ENCODE measurements around the gene GLRA1.

The GLRA1 gene

DNA sequence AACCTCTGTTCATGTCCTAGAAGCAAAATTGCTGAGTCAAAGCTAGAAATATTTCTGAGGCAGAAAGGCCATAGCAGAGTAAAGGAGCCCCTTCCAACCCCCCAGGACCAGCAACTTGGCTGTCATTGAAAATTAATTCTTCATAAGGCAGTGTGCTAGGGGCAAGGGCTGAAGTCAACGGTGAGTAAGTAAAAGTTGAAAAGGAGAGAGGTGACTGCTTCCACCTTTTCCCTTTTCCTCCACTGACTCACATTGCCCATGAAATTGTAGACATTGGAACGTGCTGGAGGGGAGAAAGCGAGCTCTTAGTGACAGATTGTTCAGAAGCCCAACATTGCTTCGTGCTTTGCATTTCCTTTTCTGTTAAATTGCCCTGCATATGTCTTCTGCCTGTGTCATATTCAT is 19.1 kb downstream of the GLRA1 start:
- TF ChIP-seq, protein P1, sequence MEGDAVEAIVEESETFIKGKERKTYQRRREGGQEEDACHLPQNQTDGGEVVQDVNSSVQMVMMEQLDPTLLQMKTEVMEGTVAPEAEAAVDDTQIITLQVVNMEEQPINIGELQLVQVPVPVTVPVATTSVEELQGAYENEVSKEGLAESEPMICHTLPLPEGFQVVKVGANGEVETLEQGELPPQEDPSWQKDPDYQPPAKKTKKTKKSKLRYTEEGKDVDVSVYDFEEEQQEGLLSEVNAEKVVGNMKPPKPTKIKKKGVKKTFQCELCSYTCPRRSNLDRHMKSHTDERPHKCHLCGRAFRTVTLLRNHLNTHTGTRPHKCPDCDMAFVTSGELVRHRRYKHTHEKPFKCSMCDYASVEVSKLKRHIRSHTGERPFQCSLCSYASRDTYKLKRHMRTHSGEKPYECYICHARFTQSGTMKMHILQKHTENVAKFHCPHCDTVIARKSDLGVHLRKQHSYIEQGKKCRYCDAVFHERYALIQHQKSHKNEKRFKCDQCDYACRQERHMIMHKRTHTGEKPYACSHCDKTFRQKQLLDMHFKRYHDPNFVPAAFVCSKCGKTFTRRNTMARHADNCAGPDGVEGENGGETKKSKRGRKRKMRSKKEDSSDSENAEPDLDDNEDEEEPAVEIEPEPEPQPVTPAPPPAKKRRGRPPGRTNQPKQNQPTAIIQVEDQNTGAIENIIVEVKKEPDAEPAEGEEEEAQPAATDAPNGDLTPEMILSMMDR (IDR thresholded peaks at IDR 0.05; ENCODE audit: low read depth, low read length): no peak
- DNase-seq (ENCODE audit: extremely low read depth, low read depth): no peak

DNA sequence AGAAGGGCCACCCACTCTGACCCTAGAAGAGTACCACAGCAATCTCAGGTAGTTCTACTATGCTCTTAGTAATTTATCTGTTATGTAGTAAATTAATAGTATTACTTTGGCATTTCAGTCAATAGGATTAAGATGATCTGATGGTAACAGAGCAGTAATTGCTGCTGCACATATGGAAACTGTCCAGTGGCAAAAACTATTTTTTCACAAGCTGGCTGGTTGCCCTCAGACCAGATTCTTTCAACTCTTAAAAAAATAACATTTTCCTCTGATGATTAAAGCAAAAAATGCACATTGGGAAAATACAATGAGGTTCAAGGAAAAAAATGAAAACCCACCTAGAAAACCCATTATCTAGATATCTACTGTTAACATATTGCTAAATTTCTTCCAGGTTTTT is 19.7 kb downstream of the GLRA1 start:
- no peak for DNase-seq (ENCODE audit: extremely low read depth, low read depth)

DNA sequence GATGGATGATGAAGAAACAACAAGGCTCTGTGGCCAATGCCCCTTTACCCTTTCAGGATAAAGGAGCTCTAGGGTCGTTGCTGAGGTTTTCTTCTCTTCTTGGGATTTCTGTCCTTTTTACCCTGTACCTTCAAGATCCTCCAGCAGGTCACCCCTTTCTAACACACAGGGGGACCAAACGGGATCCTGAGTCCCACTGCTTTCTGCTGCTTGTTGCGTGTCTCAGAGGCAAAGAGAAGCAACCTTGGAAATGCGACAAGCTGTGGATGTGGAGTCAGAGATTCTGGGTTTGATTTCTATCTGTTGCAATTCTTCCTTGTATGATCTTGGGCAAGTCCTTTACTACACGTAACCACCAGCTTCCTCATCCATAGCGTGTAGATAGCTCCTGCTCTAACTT is 20.5 kb downstream of the GLRA1 start:
- DNase-seq (ENCODE audit: extremely low read depth, low read depth): no peak
- TF ChIP-seq, protein P1 (IDR thresholded peaks at IDR 0.05; ENCODE audit: low read depth, low read length): no peak

More for the DNA sequence above, 19.7 kb downstream of the GLRA1 start:
- TF ChIP-seq, protein P1 (IDR thresholded peaks at IDR 0.05; ENCODE audit: low read depth, low read length): no peak

DNA sequence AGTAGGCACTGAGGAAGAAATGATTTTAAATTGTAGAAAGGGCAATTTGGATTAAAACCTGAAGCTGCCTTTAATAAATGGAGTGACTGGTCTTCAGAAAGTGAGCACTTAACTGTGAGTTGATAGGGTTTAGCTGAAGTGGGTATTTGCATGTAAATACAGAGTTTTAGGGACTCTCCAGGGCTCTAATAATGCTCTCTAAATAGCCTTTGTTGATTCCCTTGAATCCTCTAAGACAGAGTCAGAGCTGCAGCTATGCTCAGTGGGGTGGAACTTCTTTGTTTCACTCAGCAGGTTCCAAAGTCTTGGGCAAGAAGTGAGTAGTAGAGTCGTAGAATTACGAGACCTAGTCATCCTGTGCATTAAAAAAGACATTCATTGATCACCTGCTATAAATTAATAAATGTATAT is 21.4 kb downstream of the GLRA1 start:
- TF ChIP-seq, protein P1 (IDR thresholded peaks at IDR 0.05; ENCODE audit: low read depth, low read length): no peak
- no peak for DNase-seq (ENCODE audit: extremely low read depth, low read depth)

DNA sequence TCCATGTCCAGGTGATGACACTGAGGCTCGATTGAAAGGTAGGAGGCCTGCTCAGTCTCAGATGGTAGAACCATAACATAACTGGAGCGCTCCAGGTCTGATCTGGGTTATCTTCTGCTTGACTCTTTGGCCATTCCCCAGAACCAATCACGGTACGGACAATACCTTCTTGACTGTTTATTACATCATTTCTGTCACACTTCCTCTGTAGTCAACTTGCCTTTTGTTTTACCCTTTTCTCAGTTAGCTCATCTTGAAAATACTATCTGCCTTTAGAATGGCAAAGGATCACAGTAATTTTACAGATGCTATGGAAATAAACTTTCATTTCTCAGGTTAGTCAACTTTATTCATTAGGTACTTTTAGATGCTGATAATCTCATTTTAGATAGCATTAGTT is 22.4 kb downstream of the GLRA1 start:
- TF ChIP-seq, protein P1 (IDR thresholded peaks at IDR 0.05; ENCODE audit: low read depth, low read length): no peak
- DNase-seq (ENCODE audit: extremely low read depth, low read depth): no peak

DNA sequence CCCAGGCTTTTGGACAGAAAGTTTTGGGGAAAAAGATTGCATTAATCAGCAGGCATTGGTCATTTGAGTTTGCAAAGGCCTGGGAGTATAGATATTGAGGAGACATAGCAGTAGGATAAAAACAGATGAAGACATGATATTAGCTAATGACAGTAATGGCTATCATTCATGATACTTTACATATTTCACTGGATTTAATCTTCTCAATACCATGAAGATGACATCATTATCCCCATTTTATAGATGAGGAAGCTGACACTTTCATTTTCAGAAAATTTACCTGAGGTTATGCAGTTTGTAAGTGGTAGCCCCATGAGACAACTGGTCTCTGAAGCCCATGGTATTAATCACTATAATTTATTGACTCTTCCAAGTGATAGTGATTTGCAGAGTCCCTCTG is 23.0 kb downstream of the GLRA1 start:
- TF ChIP-seq, protein P1 (IDR thresholded peaks at IDR 0.05; ENCODE audit: low read depth, low read length): no peak
- DNase-seq (ENCODE audit: extremely low read depth, low read depth): no peak

DNA sequence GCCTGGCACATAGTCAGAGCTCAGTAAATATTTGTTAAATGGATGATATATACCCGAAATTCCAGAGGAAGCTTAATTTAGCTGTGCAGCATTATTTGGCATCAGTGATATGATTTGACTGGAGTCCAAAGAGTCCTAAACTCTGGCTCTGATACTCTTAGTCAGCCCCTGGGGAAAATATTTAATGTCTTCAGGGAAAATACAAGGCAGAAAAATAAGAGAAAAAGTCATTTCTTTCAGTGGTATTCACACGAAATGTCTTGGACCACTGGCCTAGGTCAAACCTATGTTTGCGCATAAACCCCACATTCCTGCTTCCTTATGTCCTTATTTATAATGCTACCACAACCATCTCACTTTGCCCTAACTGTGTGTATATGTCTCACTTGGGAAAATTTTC is 23.8 kb downstream of the GLRA1 start:
- no peak for DNase-seq (ENCODE audit: extremely low read depth, low read depth)
- TF ChIP-seq, protein P1 (IDR thresholded peaks at IDR 0.05; ENCODE audit: low read depth, low read length): no peak

Data from AG09319 (cell line).